ENCODE measurements around the gene DPYSL5. TPM values are rescaled to one million over a fixed set of nuclear protein-coding genes. Genes with fewer than 3 reads are reported as not detected.

Gene DPYSL5
- polyA plus RNA-seq, 3 donors, result not detected

- Histone ChIP-seq H4K20me1 (ENCODE audit: insufficient read depth, low read length) (no peaks in the 10 kb centered on the region), H3K27me3 (ENCODE audit: control insufficient read depth in 2 of 2, insufficient read depth in 2 of 2, low read length in 2 of 2) (peaks cover 71 to 77% of the 10 kb centered on the region in 2 donors), H3K36me3 (replicated peaks in 1 of 2; ENCODE audit: control insufficient read depth in 1 of 2, insufficient read depth in 2 of 2, low read length in 2 of 2) (no peaks in the 10 kb centered on the region), H3K4me3 (replicated peaks in 1 of 3; ENCODE audit: low read depth in 2 of 3, low read length in 3 of 3) (peak overlapping the region in 1 of 3 experiments; percentile 30), H3K4me1 (ENCODE audit: control insufficient read depth in 1 of 2, insufficient read depth in 2 of 2, low read length in 2 of 2) (peaks cover 16 to 25% of the 10 kb centered on the region in 2 donors), H3K9ac (ENCODE audit: insufficient read depth, low read length, poor library complexity, severe bottlenecking) (no peak overlapping the region), H3K4me2 (replicated peaks; ENCODE audit: extremely low read depth, low read length, poor library complexity, severe bottlenecking) (peak overlapping the region; percentile 51), H3K79me2 (ENCODE audit: insufficient read depth, low read length) (no peaks in the 10 kb centered on the region), H2AFZ (ENCODE audit: insufficient read depth, low read depth, low read length, poor library complexity, severe bottlenecking) (peak overlapping the region; percentile 41), H3K9me3 (replicated peaks in 1 of 2; ENCODE audit: control insufficient read depth in 1 of 2, insufficient read depth in 1 of 2, low read length in 2 of 2) (peaks cover 0 to 19% of the 10 kb centered on the region in 2 donors), H3K27ac (ENCODE audit: low read depth in 1 of 2, low read length in 2 of 2) (no peak overlapping the region)
- peaks cover 0 to 8% (median 0%) of the 10 kb centered on the region in 7 donors for H3K9me3 Mint-ChIP-seq
- TF ChIP-seq CTCF (IDR thresholded peaks at IDR 0.05), result no peak
- intact Hi-C loops (cut with micrococcal nuclease), result loop anchor here in 1 of 2 donors (5.0 kb wide), 1 partner anchor 168 kb away; no protein-coding TSS in a partner anchor
- peak overlapping the region in 2 of 7 donors; percentile 58 to 82 for H3K27ac Mint-ChIP-seq
- DNase-seq, result no peak
- peaks cover 62 to 91% (median 73%) of the 10 kb centered on the region in 3 donors for H3K27me3 Mint-ChIP-seq (ENCODE audit: low read depth in 3 of 3)
- H3K4me1 Mint-ChIP-seq, result peaks cover 18% of the 10 kb centered on the region
- no peaks in the 10 kb centered on the region for H3K36me3 Mint-ChIP-seq
- peak overlapping the region in 1 of 2 donors; percentile 72 for H3K4me3 Mint-ChIP-seq
- WGBS (ENCODE audit: insufficient coverage), result 1% methylated on average over 70 of the region's 75 CpGs
These were observed 1.4 kb downstream of the DPYSL5 start for GRCh38 chr2:26849056-26849999.

- no peak overlapping the region for H3K27ac ChIP-seq (ENCODE audit: low read depth in 1 of 2, low read length in 2 of 2)
- H3K9me3 ChIP-seq (replicated peaks in 1 of 2; ENCODE audit: control insufficient read depth in 1 of 2, insufficient read depth in 1 of 2, low read length in 2 of 2), result peaks cover 0 to 19% of the 10 kb centered on the region in 2 donors
- H3K9ac ChIP-seq (ENCODE audit: insufficient read depth, low read length, poor library complexity, severe bottlenecking), result no peak overlapping the region
- no peaks in the 10 kb centered on the region for H3K79me2 ChIP-seq (ENCODE audit: insufficient read depth, low read length)
- Mint-ChIP-seq H3K9me3 (peaks cover 0 to 8% (median 0%) of the 10 kb centered on the region in 7 donors), H3K27me3 (ENCODE audit: low read depth in 3 of 3) (peaks cover 59 to 87% (median 72%) of the 10 kb centered on the region in 3 donors), H3K4me3 (peak overlapping the region in 1 of 2 donors; percentile 72), H3K27ac (no peak overlapping the region), H3K36me3 (no peaks in the 10 kb centered on the region), H3K4me1 (peaks cover 18% of the 10 kb centered on the region)
- peaks cover 71 to 77% of the 10 kb centered on the region in 2 donors for H3K27me3 ChIP-seq (ENCODE audit: control insufficient read depth in 2 of 2, insufficient read depth in 2 of 2, low read length in 2 of 2)
- H3K36me3 ChIP-seq (replicated peaks in 1 of 2; ENCODE audit: control insufficient read depth in 1 of 2, insufficient read depth in 2 of 2, low read length in 2 of 2), result no peaks in the 10 kb centered on the region
- H3K4me1 ChIP-seq (ENCODE audit: control insufficient read depth in 1 of 2, insufficient read depth in 2 of 2, low read length in 2 of 2), result peaks cover 16 to 25% of the 10 kb centered on the region in 2 donors
- intact Hi-C loops (cut with micrococcal nuclease), result loop anchor here in 1 of 2 donors (5.0 kb wide), 1 partner anchor 167 kb away; no protein-coding TSS in a partner anchor
- H2AFZ ChIP-seq (ENCODE audit: insufficient read depth, low read depth, low read length, poor library complexity, severe bottlenecking), result no peak overlapping the region
- 33% methylated on average over 23 of the region's 25 CpGs for WGBS (ENCODE audit: insufficient coverage)
- H3K4me3 ChIP-seq (replicated peaks in 1 of 3; ENCODE audit: low read depth in 2 of 3, low read length in 3 of 3), result no peak overlapping the region
- no peaks in the 10 kb centered on the region for H4K20me1 ChIP-seq (ENCODE audit: insufficient read depth, low read length)
- TF ChIP-seq CTCF (IDR thresholded peaks at IDR 0.05), result no peak
- H3K4me2 ChIP-seq (replicated peaks; ENCODE audit: extremely low read depth, low read length, poor library complexity, severe bottlenecking), result no peak overlapping the region
- DNase-seq, result no peak
These were observed 2.1 kb downstream of the DPYSL5 start for GRCh38 chr2:26850000-26850431.

All from CD14-positive monocyte (primary cell).